Stimulated activated CD4-positive, alpha-beta T cell treated with anti-CD3 and anti-CD28 coated beads, TNF-alpha, amount 100 ng/mL, for 24 hours (primary cell): ENCODE measurements around the gene PTPRN2.
A peak's percentile ranks its signal among the peaks of the same experiment; 100 is the strongest.
"Not testable (repeated sequence)": the region's sequence is repeated elsewhere in the genome, so short reads cannot be mapped to it uniquely, and the experiment has no call there.

Experiments
- DNase-seq, 3 experiments: peaks; one replicate each; pipeline ENCODE4 v3.0.0-alpha.2; 2020; ENCODE audit warnings: low read depth in 3 of 3

The PTPRN2 gene

GRCh38 chr7:158587162-158588084 lies at the start of gene PTPRN2:
PTPRN2 (minus strand) TSS chr7:158587823.
- DNase-seq, result peak; percentile 9 to 54 (median 25)

- DNase-seq, result no peak
These were observed 45.7 kb upstream of the PTPRN2 start for GRCh38 chr7:158633055-158633956.

DNA sequence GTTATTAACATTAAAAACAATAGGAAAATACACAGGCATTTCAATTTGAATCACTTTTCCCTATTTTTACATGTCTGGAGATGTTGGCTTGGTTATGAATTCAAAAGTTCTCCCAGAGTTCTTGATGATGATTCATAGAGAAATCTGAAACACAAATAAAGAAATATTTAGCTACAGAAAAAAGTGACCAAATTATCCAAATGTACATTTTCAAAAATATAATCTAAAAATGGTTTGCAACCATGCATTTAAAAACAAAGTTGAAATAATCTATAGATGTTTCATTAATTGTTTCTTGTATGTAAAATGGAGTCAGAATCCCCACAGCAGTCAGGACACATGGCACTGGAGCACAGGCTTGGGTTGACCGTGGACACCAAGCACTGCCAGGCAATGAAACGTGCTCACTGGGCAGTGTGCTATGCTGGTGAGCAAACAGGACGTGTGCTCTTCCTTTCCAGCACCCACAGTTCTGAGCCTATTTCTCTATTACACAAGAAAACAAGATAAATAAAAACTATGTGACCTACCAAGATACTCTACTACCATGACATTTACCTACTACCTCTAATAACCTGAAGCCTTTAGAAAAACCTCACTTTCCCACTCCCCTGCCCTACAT lies 44.1 kb upstream of the PTPRN2 start:
- no peak for DNase-seq

DNA sequence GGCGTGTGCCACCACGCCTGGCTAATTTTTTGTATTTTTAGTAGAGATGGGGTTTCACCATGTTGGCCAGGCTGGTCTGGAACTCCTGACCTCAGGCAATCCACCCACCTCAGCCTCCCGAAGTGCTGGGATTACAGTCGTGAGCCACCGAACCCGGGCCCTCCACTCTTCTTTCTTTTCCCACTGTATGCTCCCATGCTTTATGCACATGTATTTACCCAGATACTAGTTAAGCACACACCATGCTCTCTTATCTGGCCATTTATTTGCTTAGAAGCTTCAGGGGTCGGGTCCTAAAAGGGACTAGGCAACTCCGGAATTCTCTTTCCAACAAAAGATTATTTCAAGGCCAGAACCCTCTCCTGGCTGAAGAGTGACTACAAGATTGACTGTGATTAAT lies 38.7 kb upstream of the PTPRN2 start:
- DNase-seq, result not testable (repeated sequence)

GRCh38 chr7:158623241-158623640 lies 35.6 kb upstream of the PTPRN2 start:
- no peak for DNase-seq

GRCh38 chr7:158620839-158621441 lies 33.3 kb upstream of the PTPRN2 start:
- no peak for DNase-seq

- DNase-seq, result no peak
These were observed 32.8 kb upstream of the PTPRN2 start for GRCh38 chr7:158620418-158620817.

GRCh38 chr7:158618745-158619140 lies 31.1 kb upstream of the PTPRN2 start:
- DNase-seq, result no peak

- no peak for DNase-seq
These were observed 30.1 kb upstream of the PTPRN2 start for GRCh38 chr7:158617737-158618128.

DNA sequence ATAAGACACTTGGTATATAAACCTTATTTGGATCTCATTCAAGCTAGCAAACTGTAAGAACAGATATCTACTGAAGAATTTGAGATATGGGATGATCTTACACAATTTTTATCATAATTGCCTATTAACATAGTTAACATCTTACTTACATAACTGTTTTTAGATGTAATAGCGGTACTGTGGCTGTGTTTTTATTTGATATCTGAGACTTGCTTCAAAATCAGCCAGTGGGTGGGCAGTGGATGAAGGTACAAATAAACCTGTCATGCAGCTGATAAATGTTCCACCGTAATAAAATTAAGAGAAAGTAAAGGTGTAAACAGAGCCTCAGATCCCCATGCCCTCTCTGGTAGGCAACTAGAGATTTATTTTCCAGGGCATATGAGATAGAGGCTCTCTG lies 28.4 kb upstream of the PTPRN2 start:
- DNase-seq, result no peak

DNA sequence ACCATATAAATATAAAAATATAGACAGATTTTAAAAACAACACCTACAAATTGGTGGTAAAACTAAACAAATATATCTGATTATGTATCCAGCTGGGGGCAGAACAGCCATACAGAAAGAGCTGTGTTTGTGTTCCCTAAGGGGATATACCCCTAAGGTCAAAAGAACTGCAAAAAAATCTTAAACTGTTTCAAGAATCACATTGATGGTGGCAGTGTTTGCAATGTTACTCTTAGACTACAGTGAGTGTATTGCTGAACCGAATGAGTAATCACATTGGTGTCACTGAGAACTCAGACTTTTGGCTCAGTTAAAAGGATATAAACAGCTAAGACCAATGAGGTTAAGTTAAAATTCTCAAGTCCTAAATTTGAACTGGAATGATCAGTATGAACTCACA lies 27.1 kb upstream of the PTPRN2 start:
- DNase-seq, result no peak

DNA sequence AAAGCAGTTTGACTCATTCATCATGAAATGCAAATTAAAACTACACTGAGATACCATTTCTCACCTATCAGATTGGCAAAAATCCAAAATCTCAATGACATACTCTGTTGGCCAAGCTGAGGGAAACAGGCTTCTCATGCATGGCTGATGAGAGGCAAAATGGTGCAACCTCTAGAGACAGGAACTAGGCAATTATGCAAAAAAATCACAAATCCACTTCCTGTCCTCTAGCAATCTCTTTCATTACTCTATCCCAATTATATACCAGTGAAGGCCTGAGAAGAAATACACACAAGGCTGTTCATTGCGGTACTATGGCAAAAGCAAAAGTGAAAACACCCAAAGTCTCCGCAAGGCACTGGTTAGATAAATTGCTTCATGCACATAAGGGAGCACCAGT lies 25.9 kb upstream of the PTPRN2 start:
- DNase-seq, result no peak

- DNase-seq, result no peak
These were observed 24.9 kb upstream of the PTPRN2 start for GRCh38 chr7:158612546-158612945.

DNA sequence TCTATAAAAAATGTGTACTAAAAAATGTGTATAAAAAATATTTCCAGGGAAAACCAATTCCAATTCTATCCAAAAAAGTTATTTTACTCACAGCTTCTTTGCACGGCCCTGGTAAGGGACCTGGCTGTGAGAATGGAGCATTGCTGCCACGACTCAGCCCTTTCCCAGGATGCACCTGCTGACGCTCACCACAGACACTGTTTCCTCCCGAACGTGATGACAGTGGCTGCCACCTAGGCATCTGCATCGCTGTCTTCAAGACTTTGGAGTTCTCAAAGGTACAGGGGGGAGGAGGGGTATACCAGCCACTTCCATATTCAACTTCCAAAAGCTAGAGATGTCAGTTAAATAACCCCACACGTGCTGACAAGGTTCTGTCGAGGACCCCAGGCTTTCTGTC lies 23.9 kb upstream of the PTPRN2 start:
- DNase-seq, result no peak

DNA sequence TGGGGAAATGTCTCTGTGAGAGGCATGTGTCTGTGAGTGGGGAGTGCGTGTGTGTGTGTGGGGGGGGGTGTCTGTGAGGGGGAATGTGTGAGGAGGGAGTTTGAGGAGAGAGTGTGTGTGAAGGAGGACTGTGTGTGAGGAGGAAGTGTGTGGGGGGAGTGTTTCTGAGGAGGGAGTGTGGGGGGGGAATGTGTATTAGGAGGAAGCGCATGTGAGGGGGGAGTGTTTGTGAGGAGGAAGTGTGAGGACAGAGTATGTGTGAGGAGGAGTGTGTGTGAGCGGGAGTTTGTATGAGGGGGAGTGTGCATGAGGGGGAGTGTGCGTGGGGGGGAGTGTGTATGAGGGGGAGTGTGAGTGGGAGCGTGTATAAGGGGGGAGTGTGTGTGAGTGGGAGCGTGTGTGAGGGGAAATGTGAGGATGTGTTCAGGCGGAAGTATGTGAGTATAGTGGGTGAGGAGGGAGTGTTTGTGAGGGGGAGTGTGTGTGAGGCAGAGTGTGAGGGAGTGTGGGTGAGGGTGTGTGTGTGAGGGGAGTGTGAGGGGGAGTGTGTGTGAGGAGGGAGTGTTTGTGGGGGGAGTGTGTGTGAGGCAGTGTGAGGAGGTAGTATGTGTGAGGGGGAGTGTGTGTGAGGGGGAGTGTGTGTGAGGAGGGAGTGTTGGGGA lies 21.8 kb upstream of the PTPRN2 start:
- DNase-seq, result no peak

- no peak for DNase-seq
These were observed 19.9 kb upstream of the PTPRN2 start for GRCh38 chr7:158607563-158607962.

GRCh38 chr7:158606671-158607424 lies 19.2 kb upstream of the PTPRN2 start:
- no peak for DNase-seq

- DNase-seq, result no peak
These were observed 18.5 kb upstream of the PTPRN2 start for GRCh38 chr7:158606129-158606528.

DNA sequence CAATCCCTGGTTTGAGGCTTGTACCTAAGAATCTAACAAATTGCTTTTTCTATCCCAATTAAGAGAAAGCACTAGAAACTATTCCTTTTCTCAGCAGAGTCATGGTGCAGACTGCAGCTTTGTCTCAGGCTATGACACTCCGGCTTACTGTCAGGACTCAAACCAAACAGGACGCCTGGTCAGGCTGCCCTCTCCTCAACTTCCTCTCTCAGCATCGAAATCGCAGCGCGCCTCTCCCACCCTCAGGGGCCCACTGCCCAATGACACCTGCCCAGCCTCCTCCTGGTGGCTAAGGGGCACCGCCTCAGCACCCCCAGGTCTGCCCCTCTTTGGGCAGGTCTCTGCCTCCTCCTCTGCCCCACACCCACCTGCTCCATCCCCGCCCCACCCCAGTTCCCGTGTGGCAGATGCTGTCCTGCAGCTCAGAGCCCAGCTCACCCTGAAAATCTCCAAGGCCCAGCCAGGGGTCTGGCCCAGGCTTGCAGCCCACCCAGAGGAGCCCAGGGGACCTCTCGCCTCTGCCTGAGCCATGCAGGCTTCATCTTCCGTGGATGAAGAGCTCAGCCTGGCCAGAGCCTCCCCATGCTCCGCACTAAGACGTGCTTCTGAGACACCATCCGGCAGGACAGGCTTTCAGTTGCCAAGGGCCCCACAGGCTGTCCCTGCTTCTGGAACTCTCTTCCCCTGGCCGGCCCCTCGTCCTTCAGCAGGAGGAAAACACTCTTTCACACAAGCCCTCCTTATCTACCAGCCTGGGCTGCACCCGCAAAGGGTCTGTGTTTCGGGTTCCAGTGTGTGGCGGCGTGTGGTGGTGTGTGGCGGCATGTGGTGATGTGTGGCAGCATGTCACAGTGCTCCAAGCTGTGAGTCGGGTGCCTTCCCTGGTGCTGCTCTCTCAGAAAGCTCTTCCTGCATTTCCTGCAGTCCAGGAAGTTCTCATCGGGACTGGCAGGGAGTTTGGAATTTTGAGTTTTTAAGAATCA lies 16.4 kb upstream of the PTPRN2 start:
- DNase-seq, result no peak
